HG02588 (cell line): ENCODE measurements around the gene POLL.
A peak's percentile ranks its signal among the peaks of the same experiment; 100 is the strongest.
"Not testable (repeated sequence)": the region's sequence is repeated elsewhere in the genome, so short reads cannot be mapped to it uniquely, and the experiment has no call there.

Source experiments
- ATAC-seq: cut with Tn5 transposase; IDR thresholded peaks from one replicate; pipeline ENCODE4 v1.9.1; 2021; ENCODE audit warnings: mild to moderate bottlenecking, moderate library complexity; ENCODE audit not compliant: unreplicated experiment

The POLL gene

DNA sequence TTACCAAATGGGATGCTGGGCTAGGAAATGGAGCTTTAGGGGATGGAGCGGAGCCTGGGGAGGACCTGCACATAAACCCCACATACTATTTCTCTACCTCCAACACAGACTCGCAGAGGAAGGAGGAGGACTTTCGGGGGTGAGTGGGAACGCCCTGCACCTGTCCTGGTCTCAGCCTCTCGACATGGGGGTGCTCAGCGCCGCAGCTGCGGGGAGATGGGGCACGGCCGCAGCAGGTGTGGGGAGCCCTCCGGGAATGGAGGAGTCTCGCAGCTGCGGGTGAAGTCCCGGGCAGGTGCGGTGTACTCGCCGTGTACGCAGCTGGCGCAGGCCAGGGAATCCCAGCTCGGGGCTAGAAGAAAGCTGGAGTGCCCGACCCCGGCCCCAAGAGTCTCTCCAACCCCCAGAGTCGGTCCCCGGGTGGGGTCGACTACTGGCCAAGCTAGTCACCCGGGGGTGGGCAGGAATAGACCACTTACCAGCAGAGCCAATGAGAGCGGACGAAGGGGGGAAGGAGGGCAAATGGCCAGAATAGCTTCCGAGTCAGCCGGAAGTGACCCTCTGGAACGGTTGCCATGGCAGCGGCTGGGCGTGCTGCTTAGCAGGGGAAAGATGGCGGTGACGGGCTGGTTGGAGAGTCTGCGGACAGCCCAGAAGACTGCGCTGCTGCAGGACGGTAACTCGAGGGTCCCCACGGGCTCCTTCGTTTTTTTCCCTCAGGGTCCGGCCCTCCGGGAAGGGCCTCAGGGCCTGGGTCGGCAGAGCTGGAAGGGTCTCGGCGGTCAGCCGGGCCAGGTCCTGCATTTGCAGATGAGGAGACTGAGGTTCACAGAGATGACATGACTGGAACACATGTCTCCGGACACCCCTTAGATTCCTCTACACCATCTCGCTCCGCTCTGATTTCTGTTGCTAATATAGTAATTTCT lies at the start of gene POLL, which contains the start of gene DPCD:
POLL (minus strand) TSS at position 533 of the 929 bp plus-strand sequence. CDS start 897 bp downstream, outside the sequence.
DPCD (plus strand) TSS at position 597 of the 929 bp plus-strand sequence; CDS start at position 613, 16 bp downstream.
- ATAC-seq, result peak; percentile 96

DNA sequence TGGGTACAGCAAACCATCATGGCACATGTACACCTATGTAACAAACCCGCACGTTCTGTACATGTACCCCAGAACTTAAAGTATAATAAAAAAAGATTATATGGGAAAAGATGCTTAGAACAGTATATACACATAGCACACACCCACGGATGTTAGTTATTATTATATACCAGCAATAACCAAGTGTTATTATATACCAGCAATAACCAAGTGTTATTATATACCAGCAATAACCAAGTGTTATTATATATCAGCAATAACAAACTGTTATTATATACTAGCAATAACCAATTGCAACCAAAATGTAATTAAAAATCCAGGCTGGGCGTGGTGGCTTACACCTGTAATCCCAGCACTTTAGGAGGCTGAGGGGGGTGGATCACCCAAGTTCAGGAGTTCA lies 45.5 kb upstream of the POLL start:
- ATAC-seq, result not testable (repeated sequence)

DNA sequence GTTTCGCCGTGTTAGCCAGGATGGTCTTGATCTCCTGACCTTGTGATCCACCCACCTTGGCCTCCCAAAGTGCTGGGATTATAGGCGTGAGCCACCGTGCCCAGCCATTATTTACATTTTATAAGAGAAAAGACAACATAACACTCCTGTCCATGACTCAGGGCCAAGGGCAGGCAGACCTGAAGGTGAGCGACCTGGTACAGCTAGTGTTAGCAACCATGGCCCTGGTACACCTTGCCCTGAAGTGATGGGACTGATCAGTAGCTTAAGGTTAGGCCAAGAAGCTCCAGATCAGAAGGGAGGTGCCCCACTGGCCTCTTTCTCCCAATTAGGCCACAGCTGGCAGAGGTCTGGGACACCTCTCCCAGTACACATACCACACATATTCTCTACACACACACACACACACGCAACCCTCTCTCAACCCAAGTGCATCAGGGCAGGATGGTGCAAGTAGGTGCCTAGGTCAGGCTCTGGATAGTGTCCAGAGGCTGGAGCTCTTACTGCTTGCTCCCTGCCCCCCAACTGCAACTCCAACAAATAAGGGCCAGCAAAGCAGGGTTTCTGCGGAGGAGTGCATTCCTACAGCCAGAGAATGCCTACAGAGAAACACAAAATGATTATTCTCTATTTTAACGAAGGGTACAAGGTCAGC lies 43.9 kb upstream of the POLL start:
- no peak for ATAC-seq

DNA sequence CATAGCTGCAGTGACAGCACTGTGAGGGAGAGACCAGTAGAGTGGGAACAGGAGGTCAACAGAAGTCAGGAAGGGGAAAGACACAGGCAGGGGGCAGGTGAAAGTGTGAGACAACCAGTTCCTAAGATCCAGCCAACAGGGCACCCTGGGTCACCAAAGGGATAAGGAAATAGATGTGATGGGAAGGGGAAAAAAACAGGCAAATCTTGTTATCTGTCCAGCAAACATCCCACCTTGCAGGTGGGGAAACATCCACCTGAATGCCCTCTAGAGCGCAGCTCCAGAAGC lies 42.5 kb upstream of the POLL start:
- ATAC-seq, result no peak

DNA sequence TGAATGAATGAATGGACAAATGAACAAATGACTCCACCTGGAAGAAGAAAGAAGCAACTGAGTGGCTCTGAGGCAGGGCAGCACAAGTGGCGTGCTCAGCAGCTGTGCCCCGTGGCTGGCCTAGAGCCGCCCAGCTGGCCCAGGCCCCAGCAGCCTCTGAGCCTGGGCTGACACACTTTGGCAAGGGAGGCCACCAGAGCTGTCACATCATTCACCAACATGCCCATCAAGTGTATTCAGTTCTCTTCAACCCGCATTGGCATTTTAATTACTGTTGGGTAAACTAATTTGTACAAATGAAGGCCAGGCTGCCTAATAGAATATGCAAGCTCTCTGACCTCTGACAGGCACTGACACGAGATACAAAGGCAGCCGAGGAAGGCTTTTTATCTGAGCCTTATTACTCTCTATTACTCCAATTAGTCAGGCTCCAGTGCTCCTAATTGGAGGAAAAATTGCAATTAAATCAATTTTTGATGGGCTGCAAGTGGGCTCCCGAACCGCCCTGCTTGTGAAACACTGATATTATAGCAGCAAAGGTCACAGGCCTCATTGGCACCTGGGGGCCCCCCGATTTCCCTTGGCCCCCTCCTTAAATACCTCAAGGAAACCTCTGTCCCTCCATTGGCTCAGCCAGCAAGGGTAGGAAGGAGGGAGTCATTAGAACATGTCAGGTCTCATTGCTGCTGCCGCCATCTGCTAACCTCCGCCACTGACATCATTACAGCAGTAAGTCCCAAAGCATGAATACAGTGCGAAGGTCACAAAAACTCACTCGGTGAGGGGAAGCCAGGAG lies 42.0 kb upstream of the POLL start:
- no peak for ATAC-seq

DNA sequence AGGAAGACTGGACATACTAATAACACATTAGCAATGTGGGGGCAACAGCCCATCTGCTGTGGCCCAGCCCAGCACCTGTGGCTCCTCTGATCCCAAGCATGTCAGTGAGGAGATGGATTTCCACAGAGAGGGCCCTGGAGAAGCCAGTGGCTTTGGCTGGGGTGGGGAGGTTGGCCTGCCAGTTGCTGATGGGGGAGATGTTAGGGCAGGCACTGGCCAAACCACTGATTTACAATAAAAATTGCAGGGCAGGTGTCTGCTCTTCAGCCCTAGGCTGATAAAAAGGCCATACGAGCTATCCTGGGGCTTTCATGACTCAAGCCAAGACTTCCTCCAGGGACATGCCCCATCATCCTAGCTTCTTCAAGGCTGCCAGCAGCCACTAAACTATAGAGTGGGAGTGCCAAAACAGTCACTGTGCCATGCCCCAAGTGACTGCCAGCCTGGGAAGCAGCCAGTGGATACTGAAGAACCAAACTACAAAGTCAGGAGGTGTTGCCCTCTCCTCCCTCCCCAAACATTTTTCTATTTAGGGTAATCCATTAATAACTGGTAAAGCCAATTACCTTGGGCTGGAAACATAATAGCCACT lies 37.9 kb upstream of the POLL start:
- no peak for ATAC-seq

DNA sequence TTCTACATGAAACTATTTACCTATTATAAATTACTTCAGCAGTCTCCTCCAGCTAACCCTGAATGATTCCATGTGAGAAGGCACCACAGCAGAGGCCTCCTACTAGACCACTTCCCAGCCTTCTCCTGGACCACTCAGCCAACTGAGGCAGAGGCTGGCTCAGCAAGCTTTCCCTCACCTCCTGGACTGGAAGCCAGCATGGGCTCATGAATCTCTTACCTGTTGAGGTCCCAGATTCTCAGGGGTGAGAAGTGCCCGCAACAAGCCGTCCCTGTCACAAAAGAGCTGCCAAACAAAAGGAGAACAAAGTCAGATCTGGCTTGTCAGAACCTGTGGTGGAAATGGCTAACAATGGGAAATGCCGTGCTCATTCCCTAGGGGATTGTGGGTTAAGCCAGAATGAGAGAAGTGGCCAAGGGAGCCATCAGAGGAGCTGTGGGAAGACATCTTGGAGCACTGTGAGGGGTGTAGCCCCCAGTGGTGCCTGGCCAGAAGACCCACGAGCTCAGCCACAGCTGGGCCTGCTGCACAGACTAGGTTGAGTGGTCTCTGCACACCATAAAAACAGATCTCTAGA lies 36.6 kb upstream of the POLL start:
- ATAC-seq, result no peak

DNA sequence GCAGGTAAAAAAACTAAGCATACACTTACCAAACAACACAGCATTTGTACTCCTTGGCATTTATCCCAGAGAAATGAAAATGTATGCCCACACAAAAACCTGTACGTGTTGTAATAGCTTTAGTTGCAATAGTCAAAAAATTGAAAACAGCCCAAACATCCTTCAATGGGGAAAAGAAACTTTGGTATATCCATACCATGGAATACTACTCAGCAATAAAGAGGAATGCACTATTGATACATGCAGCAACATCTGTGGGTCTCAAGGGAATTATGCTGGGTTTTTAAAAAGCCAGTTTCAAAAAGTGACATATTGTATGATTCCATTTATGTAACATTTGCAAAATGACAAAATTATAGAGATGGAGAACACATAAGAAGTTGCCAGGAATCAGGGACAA lies 35.5 kb upstream of the POLL start:
- no peak for ATAC-seq

DNA sequence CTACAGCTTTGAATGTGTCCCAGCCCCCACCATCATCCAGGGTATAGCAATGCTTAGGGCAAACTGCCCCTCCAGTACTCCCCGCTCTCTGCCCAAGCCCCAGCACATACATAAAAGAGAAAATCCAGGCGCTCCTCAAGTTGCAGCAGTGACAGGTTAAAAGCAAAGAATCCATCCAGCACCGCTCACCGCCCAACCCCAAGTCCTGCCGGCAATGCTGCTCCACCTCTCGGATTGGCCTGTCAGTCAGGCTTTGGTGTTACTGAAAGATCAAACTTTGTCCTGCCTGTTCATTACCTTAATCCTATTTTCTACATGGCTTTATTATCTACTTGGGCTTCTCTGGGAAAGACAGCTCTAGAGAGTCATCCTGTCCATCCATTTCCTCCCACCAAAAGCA lies 31.9 kb upstream of the POLL start:
- ATAC-seq, result no peak

DNA sequence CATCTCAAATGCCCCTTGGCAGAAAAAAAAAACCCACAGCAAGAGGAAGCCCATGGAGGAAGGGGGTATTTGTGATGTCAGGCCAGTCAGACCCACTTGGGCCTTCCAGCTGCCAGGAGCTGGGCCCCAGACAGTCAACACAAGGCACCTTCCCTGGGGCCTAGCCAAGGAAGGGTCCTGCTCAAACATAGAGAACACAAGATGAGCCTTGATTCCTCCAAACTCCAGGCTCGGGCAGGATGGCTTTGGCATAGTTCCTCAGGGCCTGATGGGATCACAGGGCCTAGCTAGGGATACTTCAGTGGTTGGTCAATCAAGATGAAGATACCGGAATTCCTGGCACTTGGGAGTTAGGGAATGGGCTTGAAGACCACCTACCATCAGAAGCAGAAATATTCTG lies 30.8 kb upstream of the POLL start:
- ATAC-seq, result no peak

DNA sequence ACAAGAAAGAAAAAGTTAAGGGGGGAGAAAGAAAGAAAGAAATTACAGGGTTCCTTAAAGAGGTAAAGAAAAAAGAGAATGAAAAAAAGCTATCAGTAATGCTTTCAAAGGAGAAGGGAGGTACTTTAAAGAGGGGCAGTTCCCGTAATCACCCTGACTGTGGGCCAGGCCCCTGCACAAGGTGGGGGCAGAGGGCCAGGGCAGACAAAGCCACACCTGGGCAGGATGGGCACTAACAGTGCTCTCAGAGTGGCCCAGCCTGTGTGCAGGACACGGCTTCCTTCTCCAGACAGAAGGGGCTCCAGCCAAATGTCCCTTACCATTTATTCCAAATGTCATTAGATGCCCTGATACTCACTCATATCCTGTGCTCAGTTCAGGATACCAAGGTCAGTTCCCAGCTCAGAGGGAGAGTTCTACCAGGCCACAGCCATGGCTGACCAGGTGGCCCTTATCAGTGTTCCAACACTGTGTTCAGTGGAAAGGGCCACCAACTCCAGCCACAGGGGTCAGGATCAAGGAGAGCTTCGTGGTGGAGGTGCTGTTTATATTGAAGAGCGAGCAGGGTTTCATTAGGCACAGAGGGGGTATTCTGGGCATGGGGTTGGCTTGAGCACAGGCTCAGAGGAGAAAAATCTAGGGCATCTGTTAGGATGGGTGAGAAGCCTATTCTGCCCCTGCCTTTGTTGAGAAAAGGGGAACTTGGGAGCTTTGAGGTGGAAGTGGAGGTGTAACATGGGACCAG lies 29.9 kb upstream of the POLL start:
- ATAC-seq, result no peak

DNA sequence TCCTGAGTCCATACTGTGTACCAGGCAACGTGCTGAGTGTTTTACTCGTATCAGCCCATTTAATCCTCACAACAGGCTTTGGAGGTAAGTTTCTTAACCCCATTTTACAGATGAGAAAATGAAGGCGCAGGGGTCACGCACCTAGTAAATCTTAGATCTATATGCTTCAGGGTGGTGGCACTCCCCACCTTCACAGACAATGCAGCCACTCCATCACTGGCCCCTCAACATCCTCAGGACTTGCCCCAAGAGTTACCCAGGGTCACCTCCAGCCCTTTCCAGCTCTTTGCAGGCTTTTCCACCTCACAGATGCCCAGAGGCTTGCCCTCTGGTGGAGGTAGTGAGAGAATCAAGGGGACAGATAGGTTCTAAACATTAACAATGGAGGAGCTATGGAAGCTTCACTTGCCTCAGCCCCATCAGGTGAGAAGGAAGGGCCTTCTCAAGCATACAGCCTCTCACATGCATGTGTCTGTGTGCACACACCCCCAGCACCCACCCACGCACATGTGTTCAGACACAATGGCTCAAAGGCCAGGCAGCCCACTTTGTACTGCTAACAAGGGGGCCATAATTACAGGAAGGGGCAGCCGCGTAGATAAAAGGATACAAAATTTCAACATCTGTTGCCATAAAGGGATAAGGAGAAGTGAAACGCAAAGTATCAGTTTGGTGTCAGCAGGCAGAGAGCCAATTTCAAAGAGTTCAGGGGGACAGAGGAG lies 29.2 kb upstream of the POLL start:
- no peak for ATAC-seq

DNA sequence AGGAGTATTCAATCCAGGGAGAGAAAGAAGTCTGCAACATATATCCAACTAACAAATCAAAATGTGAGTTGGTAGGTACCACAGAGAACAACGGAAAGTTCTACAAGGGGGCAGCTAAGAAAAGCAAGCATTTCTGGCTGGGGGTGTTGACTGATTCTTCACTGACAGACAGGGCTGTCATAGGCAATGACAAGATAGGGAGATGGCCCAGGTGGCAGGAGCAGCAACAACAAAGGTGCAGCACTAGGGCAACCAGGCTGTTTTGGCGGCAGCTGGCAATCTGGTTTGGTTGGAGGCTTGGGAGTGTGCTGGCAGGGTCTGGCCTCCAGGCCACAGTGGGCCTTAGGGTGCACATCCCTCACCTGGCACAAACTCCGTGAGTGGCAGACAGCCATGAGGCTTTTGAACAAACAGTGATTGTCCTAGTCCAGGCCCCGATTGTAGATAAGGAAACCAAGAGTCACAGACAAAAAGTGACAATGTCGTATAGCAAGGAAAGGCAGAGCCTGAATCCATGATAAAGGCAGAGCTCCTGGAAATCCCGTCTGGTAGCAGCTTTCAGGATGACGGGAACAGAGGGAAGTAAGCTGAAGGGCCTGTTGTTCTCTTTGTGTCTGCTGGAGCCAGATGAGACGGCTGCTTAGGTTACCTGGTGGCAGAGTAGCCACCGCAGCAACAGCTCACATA lies 28.5 kb upstream of the POLL start:
- no peak for ATAC-seq

DNA sequence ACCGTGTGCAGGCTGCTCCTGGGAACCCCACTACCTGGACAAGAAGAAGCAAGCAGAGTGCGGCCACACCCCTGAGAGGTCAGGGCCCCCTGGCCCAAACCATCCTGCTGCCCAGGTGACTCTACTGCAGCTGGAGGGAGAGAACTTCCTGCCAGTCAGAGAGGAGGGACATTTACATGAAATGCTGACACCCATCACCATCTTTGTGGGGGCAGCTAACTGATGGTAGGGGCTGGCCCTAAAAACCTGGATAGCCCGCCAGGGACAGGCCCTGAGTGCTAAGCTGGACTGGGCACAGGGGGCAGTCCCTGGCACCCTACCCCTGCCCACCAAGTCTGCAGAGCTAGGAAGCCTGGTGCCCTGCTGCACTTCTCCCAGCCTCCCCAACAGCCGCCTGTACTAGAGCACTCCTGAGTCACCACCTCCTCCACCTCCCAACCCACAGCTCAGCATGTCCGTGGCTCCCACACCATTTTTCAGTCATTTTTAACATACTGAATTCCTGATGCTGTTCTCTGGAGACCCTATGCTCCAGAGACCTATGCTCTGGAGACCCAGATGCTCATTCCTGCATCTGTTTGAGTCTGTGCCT lies 27.6 kb upstream of the POLL start:
- ATAC-seq, result no peak

DNA sequence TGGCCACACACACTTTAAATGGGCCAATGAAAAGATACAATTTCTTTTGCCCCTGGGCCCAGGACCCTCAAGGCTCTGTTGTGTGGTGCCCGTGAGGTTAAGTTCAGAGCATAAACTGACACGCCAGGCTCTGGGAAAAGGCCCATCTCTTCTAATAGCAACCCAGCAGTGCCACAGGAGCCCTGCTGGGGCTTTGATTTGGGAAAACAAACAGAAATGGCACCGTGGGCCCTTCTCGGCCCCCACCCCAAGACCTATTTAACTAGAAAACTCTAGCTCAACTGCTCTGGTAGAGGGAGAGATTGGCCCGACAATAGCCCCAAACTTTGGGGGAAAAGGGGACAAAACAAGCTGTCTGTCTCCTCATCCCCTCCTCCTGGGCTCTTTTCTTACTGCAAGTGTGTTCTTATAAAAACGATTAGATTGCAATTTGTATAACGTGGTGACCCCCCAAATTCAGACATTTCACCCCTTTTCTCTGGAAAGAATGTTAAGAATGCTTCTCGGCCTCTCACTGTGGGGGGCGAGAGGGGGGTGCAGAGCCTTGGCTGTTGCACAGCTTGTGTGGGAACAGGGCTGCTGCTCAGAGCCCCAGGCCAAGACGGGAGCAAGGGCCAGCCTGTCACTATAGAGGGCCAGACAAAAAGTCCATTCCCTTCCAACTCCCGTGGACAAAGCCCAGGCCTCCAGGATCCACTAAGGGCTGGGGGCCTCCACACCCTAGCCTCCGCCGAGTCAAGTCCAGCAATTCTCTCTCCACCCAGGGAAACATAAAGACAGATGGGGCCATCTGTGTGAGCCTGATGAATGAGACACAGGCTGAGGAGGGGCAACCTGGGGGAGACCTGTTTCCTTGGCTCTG lies 26.8 kb upstream of the POLL start:
- no peak for ATAC-seq

DNA sequence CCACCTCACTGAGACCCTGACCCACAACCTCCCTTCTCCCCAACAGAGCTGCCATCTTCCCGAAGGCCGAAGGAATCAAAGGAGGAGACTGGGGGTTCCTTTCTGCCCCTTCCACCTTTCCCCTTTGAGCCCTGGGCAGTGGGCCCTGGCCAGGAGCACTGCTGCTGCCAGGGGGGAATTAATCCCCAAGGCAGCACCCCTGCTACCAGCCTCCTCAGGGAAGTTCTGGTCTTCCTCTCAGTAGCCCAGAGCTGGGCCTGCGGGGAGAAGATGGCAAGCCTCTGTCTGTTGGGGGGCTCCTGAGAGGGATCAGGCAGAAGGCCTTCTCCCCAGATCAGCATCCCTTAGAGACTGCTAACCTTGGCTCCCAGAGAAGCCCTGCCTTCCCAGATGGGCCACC lies 25.6 kb upstream of the POLL start:
- ATAC-seq, result no peak

DNA sequence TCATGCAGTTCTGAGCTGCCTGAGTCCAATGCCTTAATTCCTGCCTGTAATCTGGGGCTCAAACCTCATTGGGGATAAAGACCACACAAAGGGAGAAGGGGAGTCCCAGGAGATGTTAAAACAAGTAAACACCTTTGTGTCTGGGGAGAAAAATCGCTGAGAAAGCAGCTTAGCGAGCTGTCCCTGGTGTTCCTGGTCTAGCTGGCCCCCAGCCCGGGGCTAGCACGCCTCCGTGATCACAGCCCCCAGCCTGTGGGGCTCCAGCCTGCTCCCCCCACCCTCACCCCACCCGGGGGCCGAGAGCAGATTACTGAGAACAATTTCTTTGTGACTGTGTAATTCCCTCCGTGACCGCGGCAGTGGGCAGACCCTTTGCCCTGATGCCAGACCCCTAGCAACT lies 24.8 kb upstream of the POLL start:
- no peak for ATAC-seq

DNA sequence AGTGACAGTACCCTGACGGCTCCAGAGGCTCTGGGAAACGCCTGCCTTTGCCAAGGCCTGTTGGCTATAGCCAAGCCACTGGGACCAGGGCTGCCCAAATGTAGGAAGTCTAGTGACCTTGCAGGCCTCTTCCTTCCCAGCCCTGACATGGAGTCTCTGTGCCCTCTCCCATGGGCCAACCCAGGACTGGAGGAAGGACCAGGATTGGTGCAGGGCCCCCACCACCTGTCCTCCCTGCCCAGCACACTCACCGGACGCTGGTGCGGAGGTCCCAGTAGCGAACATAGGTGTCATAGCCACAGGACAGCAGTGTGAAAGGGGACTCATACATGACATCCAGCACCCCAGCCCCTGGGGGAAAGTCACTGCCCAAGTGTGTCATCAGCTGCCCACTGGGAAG lies 24.0 kb upstream of the POLL start:
- no peak for ATAC-seq
